ENCODE data around the gene HSPA1A.
A peak's percentile ranks its signal among the peaks of the same experiment; 100 is the strongest.

The HSPA1A gene

GRCh38 chr6:31778193-31778592, 37.1 kb upstream of the HSPA1A start:
- Histone ChIP-seq H3K4me3 (ENCODE audit: low read depth, low read length) (no peak overlapping the region), H3K27ac (ENCODE audit: extremely low read depth, low read depth, low read length) (no peak overlapping the region), H3K36me3 (ENCODE audit: control insufficient read depth in 2 of 2, insufficient read depth in 1 of 2, low read length in 2 of 2) (peaks cover 2 to 51% of the 10 kb centered on the region in 2 experiments; a peak in 2 of 3 replicates), H3K4me1 (ENCODE audit: control insufficient read depth, insufficient read depth, low read length) (peaks cover 4% of the 10 kb centered on the region), H3K9me3 (ENCODE audit: control insufficient read depth, insufficient read depth, low read depth, low read length) (no peaks in the 10 kb centered on the region)
- ChIA-PET CTCF (interaction anchor here (0.6 to 7.5 kb wide), 6 partner anchors 9 to 174 kb away, joined by 3 to 50 read pairs (median 5); partner anchors contain the start of genes LSM2 and VARS1), POLR2A (interaction anchor here (0.6 to 3.3 kb wide), 11 partner anchors 10 to 353 kb away, joined by 3 to 38 read pairs (median 4); partner anchors contain the start of genes DDAH2, HSPA1A, HSPA1B and HSPA1L)
- TF ChIP-seq ZNF146 (tag by site-specific recombination; IDR thresholded peaks at IDR 0.05) (no peak), ZNF792 (tag by site-specific recombination; IDR thresholded peaks at IDR 0.05) (no peak), ZNF350 (tag by site-specific recombination; IDR thresholded peaks at IDR 0.05) (no peak), ZNF404 (tag by site-specific recombination; IDR thresholded peaks at IDR 0.05) (no peak), GLIS2 (tag by site-specific recombination; IDR thresholded peaks at IDR 0.05) (peak; percentile 10; the same call in 1 of the 2 replicates), ZSCAN16 (tag by site-specific recombination; IDR thresholded peaks at IDR 0.05) (no peak), ZNF777 (tag by site-specific recombination; IDR thresholded peaks at IDR 0.05; ENCODE audit: borderline replicate concordance) (no peak), SCRT2 (tag by site-specific recombination; IDR thresholded peaks at IDR 0.05) (peak; percentile 61), ZBTB21 (tag by site-specific recombination; IDR thresholded peaks at IDR 0.05) (no peak)

GRCh38 chr6:31778999-31779885, 36.1 kb upstream of the HSPA1A start:
- H3K4me1 ChIP-seq (ENCODE audit: control insufficient read depth, insufficient read depth, low read length) = peaks cover 4% of the 10 kb centered on the region
- CTCF ChIA-PET = interaction anchor here (0.6 to 7.5 kb wide), 5 partner anchors 10 to 34 kb away, joined by 3 to 50 read pairs (median 5); partner anchors contain the start of genes LSM2 and SAPCD1

GRCh38 chr6:31779908-31780307, 35.4 kb upstream of the HSPA1A start:
- Histone ChIP-seq H3K27ac (ENCODE audit: extremely low read depth, low read depth, low read length) (no peak overlapping the region), H3K9me3 (ENCODE audit: control insufficient read depth, insufficient read depth, low read depth, low read length) (no peaks in the 10 kb centered on the region), H3K4me1 (ENCODE audit: control insufficient read depth, insufficient read depth, low read length) (peaks cover 4% of the 10 kb centered on the region), H3K36me3 (ENCODE audit: control insufficient read depth in 2 of 2, insufficient read depth in 1 of 2, low read length in 2 of 2) (peaks cover 3 to 64% of the 10 kb centered on the region in 2 experiments; a peak in 2 of 3 replicates), H3K4me3 (ENCODE audit: low read depth, low read length) (no peak overlapping the region)
- CTCF ChIA-PET = interaction anchor here (0.7 to 7.5 kb wide), 4 partner anchors 11 to 81 kb away, joined by 3 to 50 read pairs (median 16); partner anchors contain the start of gene SAPCD1
- TF ChIP-seq ZNF211 (tag by site-specific recombination; IDR thresholded peaks at IDR 0.05; ENCODE audit: low read depth) (no peak), ZNF423 (tag by site-specific recombination; IDR thresholded peaks at IDR 0.05) (no peak), ZNF660 (tag by site-specific recombination; IDR thresholded peaks at IDR 0.05) (no peak)
- POLR2A ChIA-PET = interaction anchor here (0.6 to 2.4 kb wide), 4 partner anchors 27 to 233 kb away, joined by 3 to 17 read pairs (median 3); partner anchors contain the start of genes HSPA1B, LSM2, NEU1 and NFKBIL1

More at GRCh38 chr6:31778999-31779885, 36.1 kb upstream of the HSPA1A start:
- POLR2A ChIA-PET = interaction anchor here (0.9 to 3.3 kb wide), 5 partner anchors 9 to 84 kb away, joined by 3 to 38 read pairs (median 9); partner anchors contain the start of genes HSPA1B, LSM2, NEU1 and VARS1
- Histone ChIP-seq H3K4me3 (ENCODE audit: low read depth, low read length) (no peak overlapping the region), H3K36me3 (ENCODE audit: control insufficient read depth in 2 of 2, insufficient read depth in 1 of 2, low read length in 2 of 2) (peaks cover 3 to 57% of the 10 kb centered on the region in 2 experiments; a peak in 2 of 3 replicates), H3K27ac (ENCODE audit: extremely low read depth, low read depth, low read length) (no peak overlapping the region), H3K9me3 (ENCODE audit: control insufficient read depth, insufficient read depth, low read depth, low read length) (no peaks in the 10 kb centered on the region)
- TF ChIP-seq ZBTB20 (tag by site-specific recombination; IDR thresholded peaks at IDR 0.05) (no peak), ZBTB44 (tag by site-specific recombination; IDR thresholded peaks at IDR 0.05) (no peak), ZNF600 (tag by site-specific recombination; IDR thresholded peaks at IDR 0.05) (0 out of 2 replicates have a peak, but pooled peaks have one; percentile 28)

Data from HEK293 (cell line).